AG09319 (cell line): ENCODE data around the gene ARL11.

ENCODE experiments used
- DNase-seq: peaks from one replicate; pipeline ENCODE4 v3.0.0-alpha.2; 2010; ENCODE audit warnings: low read depth; ENCODE audit errors: extremely low read depth
- CTCF ChIP-seq: IDR thresholded peaks from 2 replicates; pipeline ENCODE4 v1.5.1; 2011; ENCODE audit warnings: low read depth, mild to moderate bottlenecking, inconsistent platforms, low read length, moderate library complexity

The ARL11 gene

DNA sequence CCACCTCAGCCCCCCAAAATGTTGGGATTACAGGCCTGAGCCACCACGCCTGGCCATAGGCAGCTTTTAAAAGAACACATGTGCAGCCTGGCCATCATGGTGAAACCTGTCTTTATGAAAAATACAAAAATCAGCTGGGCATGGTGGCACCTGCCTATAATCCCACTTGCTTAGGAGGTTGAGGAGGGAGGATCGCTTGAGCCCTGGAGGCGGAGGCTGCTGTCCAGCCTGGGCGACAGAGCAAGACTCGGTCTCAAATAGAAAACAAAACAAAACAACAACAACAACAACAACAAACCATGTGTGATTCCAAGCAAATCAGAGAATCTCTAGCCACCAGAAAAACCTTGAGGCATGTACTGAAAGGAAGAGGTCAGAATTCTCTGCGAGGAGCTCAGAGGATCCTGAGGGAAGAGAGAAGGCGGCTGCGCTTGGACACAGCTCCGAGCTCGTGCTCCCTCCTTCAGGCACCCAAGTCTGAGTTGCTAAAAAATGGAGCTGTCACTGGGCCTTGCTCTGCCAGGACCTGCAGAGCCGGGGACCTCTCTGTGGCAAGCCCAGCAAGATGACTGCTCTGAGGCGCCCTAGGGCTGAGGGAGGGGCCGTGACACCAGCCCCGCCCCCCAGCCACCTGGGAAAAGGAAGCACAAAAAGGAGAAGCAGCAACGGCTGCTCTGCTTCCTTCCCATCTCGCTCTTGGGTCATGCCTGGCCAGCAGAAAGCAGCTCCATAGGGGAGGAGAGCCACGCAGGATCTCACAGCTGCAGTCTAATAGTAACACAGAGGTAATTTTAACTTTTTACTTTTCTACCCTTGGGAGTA lies at the start of gene ARL11:
TSS of gene ARL11 (plus strand) at position 677 of the 822 bp plus-strand sequence. CDS start 1,941 bp downstream, outside the sequence.
- DNase-seq: no peak
- no peak for TF ChIP-seq CTCF

- DNase-seq: no peak
- no peak for TF ChIP-seq CTCF
Measured at GRCh38 chr13:49579501-49579900, 48.8 kb upstream of the ARL11 start.

- DNase-seq: no peak
- TF ChIP-seq CTCF: no peak
Measured at GRCh38 chr13:49580980-49581680, 47.2 kb upstream of the ARL11 start.

GRCh38 chr13:49584771-49585182 lies 43.5 kb upstream of the ARL11 start:
- no peak for TF ChIP-seq CTCF
- DNase-seq: no peak

- no peak for TF ChIP-seq CTCF
- no peak for DNase-seq
Measured at GRCh38 chr13:49585220-49586157, 42.8 kb upstream of the ARL11 start, which contains the start of gene RCBTB1. TSS of gene RCBTB1 (minus strand) at chr13:49585558. CDS start at chr13:49567279, 18,279 bp downstream.

GRCh38 chr13:49586717-49587116 lies 41.6 kb upstream of the ARL11 start:
- TF ChIP-seq CTCF: no peak
- DNase-seq: no peak
